Choroid plexus epithelial cell (primary cell): ENCODE results near the gene STRIT1.

ENCODE experiments used
- DNase-seq: peaks from one replicate; pipeline ENCODE4 v3.0.0-alpha.2; 2010; ENCODE audit warnings: low read depth
- H3K4me3 ChIP-seq: 2 replicates; pipeline ENCODE4 v1.5.1; 2011; ENCODE audit warnings: low read depth, mild to moderate bottlenecking, control low read depth, low read length, moderate library complexity
- TF ChIP-seq, protein P1 (sequence below): conservative IDR thresholded peaks from 2 replicates; pipeline ENCODE4 v1.5.1; 2011; ENCODE audit warnings: low read depth, mild to moderate bottlenecking, control low read depth, inconsistent platforms, low read length, moderate library complexity

Gene STRIT1

DNA sequence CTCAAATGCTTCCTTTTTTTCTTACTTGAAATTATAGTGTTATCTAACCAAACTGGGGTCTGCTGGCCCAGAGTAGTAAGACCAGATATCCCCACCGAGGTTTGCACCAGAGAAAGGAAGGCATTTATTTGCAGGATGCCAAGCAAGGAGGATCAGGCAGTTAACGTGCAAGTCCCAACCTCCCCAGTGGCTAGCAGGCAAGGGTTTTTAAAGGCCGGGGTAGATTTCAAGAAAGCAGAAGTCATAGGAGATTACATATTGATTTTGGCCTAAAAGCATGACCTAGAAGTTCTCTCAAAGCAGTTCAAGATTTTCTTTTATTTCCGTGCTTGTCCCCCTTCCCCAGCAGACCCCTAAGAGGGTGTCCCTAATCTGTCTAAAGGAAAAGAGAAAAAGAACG is 32.8 kb upstream of the STRIT1 start:
- no peak overlapping the region for H3K4me3 ChIP-seq
- DNase-seq = no peak
- TF ChIP-seq, protein P1, sequence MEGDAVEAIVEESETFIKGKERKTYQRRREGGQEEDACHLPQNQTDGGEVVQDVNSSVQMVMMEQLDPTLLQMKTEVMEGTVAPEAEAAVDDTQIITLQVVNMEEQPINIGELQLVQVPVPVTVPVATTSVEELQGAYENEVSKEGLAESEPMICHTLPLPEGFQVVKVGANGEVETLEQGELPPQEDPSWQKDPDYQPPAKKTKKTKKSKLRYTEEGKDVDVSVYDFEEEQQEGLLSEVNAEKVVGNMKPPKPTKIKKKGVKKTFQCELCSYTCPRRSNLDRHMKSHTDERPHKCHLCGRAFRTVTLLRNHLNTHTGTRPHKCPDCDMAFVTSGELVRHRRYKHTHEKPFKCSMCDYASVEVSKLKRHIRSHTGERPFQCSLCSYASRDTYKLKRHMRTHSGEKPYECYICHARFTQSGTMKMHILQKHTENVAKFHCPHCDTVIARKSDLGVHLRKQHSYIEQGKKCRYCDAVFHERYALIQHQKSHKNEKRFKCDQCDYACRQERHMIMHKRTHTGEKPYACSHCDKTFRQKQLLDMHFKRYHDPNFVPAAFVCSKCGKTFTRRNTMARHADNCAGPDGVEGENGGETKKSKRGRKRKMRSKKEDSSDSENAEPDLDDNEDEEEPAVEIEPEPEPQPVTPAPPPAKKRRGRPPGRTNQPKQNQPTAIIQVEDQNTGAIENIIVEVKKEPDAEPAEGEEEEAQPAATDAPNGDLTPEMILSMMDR = no peak

DNA sequence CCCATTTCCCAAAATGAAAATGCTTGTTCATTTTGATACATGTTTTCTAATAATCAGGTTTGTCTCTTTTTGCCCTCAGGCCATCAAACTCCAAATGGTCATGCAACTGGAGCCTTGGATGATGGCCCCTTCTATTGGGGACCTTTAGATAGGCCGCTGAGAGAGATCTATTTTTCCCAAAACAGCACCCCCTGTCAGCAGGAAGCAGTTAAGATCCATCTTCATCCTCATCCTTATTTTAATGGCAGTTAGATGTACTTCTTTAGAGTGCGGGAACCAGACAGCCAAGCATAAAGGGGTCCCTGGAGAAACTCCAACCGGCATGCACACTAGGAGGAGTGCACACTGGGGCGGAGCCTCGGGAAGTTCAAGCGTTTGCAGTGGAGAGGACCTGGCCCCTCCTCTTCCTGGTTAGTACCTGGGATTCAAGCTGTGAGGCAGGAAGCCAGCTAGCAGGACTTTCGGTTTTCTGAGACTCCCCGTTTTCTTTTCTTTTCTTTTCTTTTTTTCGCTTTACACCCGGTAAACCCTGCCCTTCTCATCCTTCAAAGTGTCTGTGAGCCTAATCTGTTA is 31.9 kb upstream of the STRIT1 start:
- peak overlapping the region; percentile 3 for H3K4me3 ChIP-seq
- DNase-seq = peak; percentile 23
- TF ChIP-seq, protein P1 = peak; percentile 36

DNA sequence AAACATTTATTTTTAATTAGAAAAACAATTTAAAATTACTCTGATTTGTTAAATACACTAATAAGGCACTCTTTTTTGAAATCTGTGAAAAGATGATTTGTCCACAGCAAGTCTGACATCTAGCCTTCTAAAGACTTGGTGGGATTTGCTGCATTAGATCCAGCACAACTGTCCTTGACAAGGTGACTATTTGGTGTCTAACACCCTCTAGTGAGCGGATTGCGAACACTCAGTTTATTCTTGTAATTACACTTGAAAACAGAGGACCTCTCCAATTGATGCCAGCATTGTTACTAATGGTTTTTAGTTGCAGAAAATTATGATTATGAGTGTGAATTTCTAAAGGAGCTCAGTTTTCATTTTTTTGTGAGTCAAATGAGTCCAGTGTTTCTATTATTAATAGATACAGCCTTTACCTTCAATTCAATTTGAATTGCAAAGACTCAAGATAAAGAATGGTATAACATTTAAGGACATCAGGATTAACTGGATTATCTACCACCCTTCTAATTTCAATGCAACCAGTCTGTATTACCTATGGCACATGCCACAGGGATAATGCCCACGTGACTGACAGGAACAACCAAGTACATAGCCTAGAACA is 29.7 kb upstream of the STRIT1 start:
- no peak overlapping the region for H3K4me3 ChIP-seq
- TF ChIP-seq, protein P1 = peak; percentile 83
- peak; percentile 95 for DNase-seq

DNA sequence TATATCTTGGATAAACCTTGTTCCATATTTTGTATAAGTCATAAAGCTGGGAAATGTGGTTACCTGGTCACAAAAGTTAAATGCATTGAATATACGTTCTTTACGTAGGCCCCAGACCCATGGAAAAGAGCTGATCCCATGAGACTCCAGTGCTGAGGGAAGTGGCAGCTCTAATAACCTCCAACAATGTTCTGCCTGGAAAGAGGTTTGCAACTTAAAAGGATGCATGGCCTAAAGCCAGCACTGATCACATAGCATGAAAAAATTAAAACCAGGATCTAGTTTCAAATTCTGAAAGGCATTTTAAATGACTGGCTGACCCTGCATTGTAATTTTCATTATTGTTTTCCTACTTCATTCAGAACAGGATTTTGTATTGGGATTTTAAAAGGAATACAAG is 27.9 kb upstream of the STRIT1 start:
- TF ChIP-seq, protein P1 = no peak
- peak; percentile 23 for DNase-seq
- H3K4me3 ChIP-seq = no peak overlapping the region

DNA sequence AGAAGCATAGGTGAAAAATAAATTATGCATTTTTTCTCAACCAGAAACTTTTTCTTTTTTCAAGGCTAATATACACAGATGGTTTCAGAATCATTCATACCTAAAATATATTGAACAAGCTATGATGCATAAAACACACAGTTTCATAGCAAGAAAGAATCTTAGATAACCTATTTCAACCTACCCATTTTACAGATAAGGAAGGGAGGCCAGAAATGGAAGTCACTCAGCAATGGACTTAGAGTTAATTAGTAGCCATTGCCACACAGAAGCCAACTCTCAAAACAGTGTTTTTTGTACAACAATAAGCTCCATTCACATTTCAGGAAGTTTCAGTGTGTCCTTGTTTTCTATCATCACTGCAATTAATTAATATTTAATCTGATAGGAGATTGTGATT is 27.5 kb upstream of the STRIT1 start:
- TF ChIP-seq, protein P1 = no peak
- no peak for DNase-seq

DNA sequence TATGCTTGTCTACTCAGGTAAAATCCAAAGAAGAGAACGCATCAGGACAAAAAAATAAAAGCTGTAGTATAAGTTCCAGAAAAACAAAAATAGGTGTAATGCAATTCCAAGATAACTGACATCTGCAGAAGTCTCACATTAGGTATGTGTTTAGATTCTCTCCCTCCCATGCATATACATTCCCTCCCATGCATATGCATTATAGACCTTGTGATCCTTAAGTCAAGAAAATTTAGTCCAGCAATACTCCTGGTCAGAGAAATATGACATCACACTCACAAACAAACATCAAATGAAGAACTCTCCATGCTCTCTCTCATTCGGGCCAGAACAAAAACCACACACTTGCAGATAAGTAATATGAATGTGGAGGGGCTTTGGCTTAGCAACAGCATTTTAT is 25.3 kb upstream of the STRIT1 start:
- no peak overlapping the region for H3K4me3 ChIP-seq
- TF ChIP-seq, protein P1 = no peak
- no peak for DNase-seq

More for the DNA sequence above, 27.5 kb upstream of the STRIT1 start:
- no peak overlapping the region for H3K4me3 ChIP-seq

DNA sequence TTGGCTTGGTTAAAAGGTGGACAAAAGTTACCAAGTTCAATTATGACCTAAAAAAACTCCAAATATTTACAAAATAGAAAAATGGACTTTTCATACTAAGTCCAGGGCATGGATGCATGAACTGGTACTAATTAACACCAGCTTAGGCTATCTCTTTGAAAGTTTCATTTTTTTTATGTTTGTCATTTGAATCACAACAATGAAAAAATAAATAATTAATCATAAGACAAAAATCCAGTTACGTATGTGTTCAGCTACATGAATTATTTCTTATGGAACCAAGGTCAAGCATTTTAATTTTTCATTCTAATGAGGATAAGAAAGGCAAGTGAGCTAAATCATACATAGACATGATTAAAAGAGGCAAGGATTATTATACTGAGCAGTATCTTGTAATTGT is 23.7 kb upstream of the STRIT1 start:
- no peak for DNase-seq
- TF ChIP-seq, protein P1 = no peak
- H3K4me3 ChIP-seq = no peak overlapping the region
